Liver (tissue), 3 donors: ENCODE data around the gene GNAI2.

Source experiments
- CTCF ChIP-seq: fragments of 150-350 bp; IDR thresholded peaks from 2 replicates; pipeline ENCODE4 v1.5.1; 2017; ENCODE audit warnings: improper control_type of control experiment, low read depth, low read length; ENCODE audit not compliant: missing input control
- EGR1 ChIP-seq, 2 donors: IDR thresholded peaks; 2 replicates each; pipeline ENCODE4 v1.6.1; 2016 to 2018; ENCODE audit warnings: antibody characterized with exemption in 2 of 2, low read depth in 2 of 2
- FOXA1 ChIP-seq: IDR thresholded peaks from 2 replicates; pipeline ENCODE4 v1.6.1; 2016; ENCODE audit warnings: antibody characterized with exemption
- GABPA ChIP-seq, 2 donors: IDR thresholded peaks in 1 of 2; conservative IDR thresholded peaks in 1 of 2; 2 replicates each; pipeline ENCODE4 v1.6.1; 2016; ENCODE audit warnings: antibody characterized with exemption in 2 of 2, mild to moderate bottlenecking in 1 of 2, moderate library complexity in 1 of 2
- JUND ChIP-seq, 2 donors: IDR thresholded peaks; 2 replicates each; pipeline ENCODE4 v1.6.1; 2016; ENCODE audit warnings: antibody characterized with exemption in 2 of 2
- MAX ChIP-seq: IDR thresholded peaks from 2 replicates; pipeline ENCODE4 v1.6.1; 2016; ENCODE audit warnings: antibody characterized with exemption
- NR2F2 ChIP-seq: IDR thresholded peaks from 2 replicates; pipeline ENCODE4 v1.6.1; 2016; ENCODE audit warnings: antibody characterized with exemption
- RAD21 ChIP-seq, 2 donors: IDR thresholded peaks; 2 replicates each; pipeline ENCODE4 v1.6.1; 2016; ENCODE audit warnings: antibody characterized with exemption in 2 of 2, mild to moderate bottlenecking in 2 of 2
- REST ChIP-seq: IDR thresholded peaks from 2 replicates; pipeline ENCODE4 v1.6.1; 2016; ENCODE audit warnings: antibody characterized with exemption, mild to moderate bottlenecking
- RXRA ChIP-seq, 2 donors: IDR thresholded peaks; 2 replicates each; pipeline ENCODE4 v1.6.1; 2017 to 2018; ENCODE audit warnings: antibody characterized with exemption in 2 of 2, mild to moderate bottlenecking in 1 of 2
- TAF1 ChIP-seq: conservative IDR thresholded peaks from 2 replicates; pipeline ENCODE4 v1.6.1; 2016; ENCODE audit warnings: antibody characterized with exemption, mild to moderate bottlenecking
- YY1 ChIP-seq: IDR thresholded peaks from 2 replicates; pipeline ENCODE4 v1.6.1; 2016; ENCODE audit warnings: antibody characterized with exemption, mild to moderate bottlenecking
- ZBTB33 ChIP-seq: IDR thresholded peaks from 2 replicates; pipeline ENCODE4 v1.6.1; 2016; ENCODE audit warnings: antibody characterized with exemption
- donor health status: healthy.
- donor health status: healthy.

GRCh38 chr3:50265571-50265970 is 29.6 kb downstream of the GNAI2 start:
- no peak for TF ChIP-seq CTCF
- no peak for TF ChIP-seq REST
- TF ChIP-seq MAX: no peak
- TF ChIP-seq RAD21 (IDR thresholded peaks at IDR 0.05): no peak
- no peak for TF ChIP-seq TAF1
- no peak for TF ChIP-seq JUND (IDR thresholded peaks at IDR 0.05)
- TF ChIP-seq YY1: no peak
- TF ChIP-seq GABPA (IDR thresholded peaks at IDR 0.05 in 1 of 2, conservative IDR thresholded peaks at IDR 0.05 in 1 of 2): no peak
- TF ChIP-seq NR2F2: no peak
- no peak for TF ChIP-seq ZBTB33
- TF ChIP-seq EGR1 (IDR thresholded peaks at IDR 0.05; ENCODE audit: low read depth in 2 of 2): no peak
- TF ChIP-seq FOXA1: no peak
- TF ChIP-seq RXRA (IDR thresholded peaks at IDR 0.05): no peak
